Breast epithelium (tissue), 4 donors: ENCODE measurements around the gene FCAR. TPM values are rescaled to one million over a fixed set of nuclear protein-coding genes. Genes with fewer than 3 reads are reported as not detected.
"Not testable (repeated sequence)": the region's sequence is repeated elsewhere in the genome, so short reads cannot be mapped to it uniquely, and the experiment has no call there.

Experiments
- DNase-seq, 2 donors: peaks; one replicate each; pipeline ENCODE4 v3.0.0-alpha.2; 2019; ENCODE audit warnings: low spot score in 2 of 2
- H3K27ac ChIP-seq, 2 donors: fragments of 200-600 bp; sonication (generic) in 1 of 2; one replicate each; pipeline ENCODE4 v1.5.1; 2016 to 2019; ENCODE audit warnings: mild to moderate bottlenecking in 1 of 2
- H3K27me3 ChIP-seq, 2 donors: fragments of 200-600 bp; sonication (generic) in 1 of 2; one replicate each; pipeline versions ENCODE4 v1.5.1 to v1.6.0; 2017 to 2019; ENCODE audit warnings: control low read depth in 1 of 2, mild to moderate bottlenecking in 1 of 2
- H3K36me3 ChIP-seq: fragments of 200-600 bp; one replicate; pipeline ENCODE4 v1.5.1; 2019
- H3K4me1 ChIP-seq, 2 donors: fragments of 200-600 bp; sonication (generic); one replicate each; pipeline ENCODE4 v1.5.1; 2016 to 2019; ENCODE audit warnings: control low read depth in 1 of 2
- H3K4me3 ChIP-seq, 3 donors: fragments of 200-600 bp; sonication (generic); 1 replicate in 2 of 3; 2 replicates in 1 of 3; pipeline ENCODE4 v1.5.1; 2016 to 2019; ENCODE audit warnings: mild to moderate bottlenecking in 3 of 3, moderate library complexity in 2 of 3
- H3K9me3 ChIP-seq, 2 donors: fragments of 200-600 bp; sonication (generic) in 1 of 2; one replicate each; pipeline ENCODE4 v1.5.1; 2016 to 2019; ENCODE audit warnings: control low read depth in 1 of 2
- CTCF ChIP-seq, 3 donors: fragments of 450-650 bp; IDR thresholded peaks; one replicate each; pipeline ENCODE4 v1.5.1; 2016 to 2017; ENCODE audit warnings: antibody characterized with exemption in 3 of 3, mild to moderate bottlenecking in 3 of 3, moderate library complexity in 3 of 3
- POLR2A ChIP-seq: fragments of 450-650 bp; IDR thresholded peaks from one replicate; pipeline ENCODE4 v1.6.1; 2016; ENCODE audit warnings: antibody characterized with exemption, mild to moderate bottlenecking, moderate library complexity
- POLR2AphosphoS5 ChIP-seq, 3 donors: sonication (generic); formaldehyde crosslinking; IDR thresholded peaks; one replicate each; pipeline ENCODE4 v1.6.1; 2017; ENCODE audit warnings: antibody characterized with exemption in 3 of 3
- intact Hi-C: fragments of 100-400 bp; cut with DNase I; formaldehyde crosslinking; loops from one replicate; pipeline ENCODE4 v1.15.1; 2023; ENCODE audit warnings: low total_unique reads
- total RNA-seq, 3 donors: library from RNA; depleted of rRNA; stranded (reverse); fragments of >200 nt; gene quantifications; one replicate each; pipeline ENCODE4 v1.1.0, GENCODE V29; 2016

The FCAR gene
- total RNA-seq, 3 donors from 2014 or later = 0.66 to 2.4 (median 1.3) TPM

GRCh38 chr19:54888239-54888638, 14.2 kb downstream of the FCAR start:
- no peak overlapping the region for H3K27ac ChIP-seq
- no peaks in the 10 kb centered on the region for H3K36me3 ChIP-seq
- intact Hi-C loops = no loop called here
- TF ChIP-seq CTCF (IDR thresholded peaks at IDR 0.05) (no peak), POLR2AphosphoS5 (IDR thresholded peaks at IDR 0.05) (no peak), POLR2A (no peak)
- H3K27me3 ChIP-seq = peaks cover 0 to 10% of the 10 kb centered on the region in 2 donors
- H3K9me3 ChIP-seq = no peaks in the 10 kb centered on the region
- no peaks in the 10 kb centered on the region for H3K4me1 ChIP-seq
- H3K4me3 ChIP-seq = no peak overlapping the region
- no peak for DNase-seq

GRCh38 chr19:54889566-54889965, 15.5 kb downstream of the FCAR start:
- Histone ChIP-seq H3K27me3 (no peaks in the 10 kb centered on the region), H3K4me3 (no peak overlapping the region), H3K9me3 (no peaks in the 10 kb centered on the region), H3K4me1 (no peaks in the 10 kb centered on the region), H3K27ac (no peak overlapping the region), H3K36me3 (no peaks in the 10 kb centered on the region)
- TF ChIP-seq POLR2A (no peak), POLR2AphosphoS5 (IDR thresholded peaks at IDR 0.05) (no peak), CTCF (IDR thresholded peaks at IDR 0.05) (no peak)
- intact Hi-C loops = no loop called here
- DNase-seq = no peak

GRCh38 chr19:54893406-54893805, 19.4 kb downstream of the FCAR start:
- DNase-seq = no peak
- TF ChIP-seq POLR2AphosphoS5 (IDR thresholded peaks at IDR 0.05) (no peak), POLR2A (no peak), CTCF (IDR thresholded peaks at IDR 0.05) (no peak)
- no peaks in the 10 kb centered on the region for H3K9me3 ChIP-seq
- H3K27ac ChIP-seq = no peak overlapping the region
- intact Hi-C loops = no loop called here
- no peaks in the 10 kb centered on the region for H3K36me3 ChIP-seq
- no peaks in the 10 kb centered on the region for H3K4me1 ChIP-seq
- no peaks in the 10 kb centered on the region for H3K27me3 ChIP-seq
- H3K4me3 ChIP-seq = no peak overlapping the region

- H3K36me3 ChIP-seq, H3K4me1 ChIP-seq, H3K9me3 ChIP-seq, DNase-seq, H3K27ac ChIP-seq, intact Hi-C loops, H3K27me3 ChIP-seq, H3K4me3 ChIP-seq: not testable (repeated sequence)
Measured at GRCh38 chr19:54894106-54894505, 20.1 kb downstream of the FCAR start.

- H3K36me3 ChIP-seq = no peaks in the 10 kb centered on the region
- H3K9me3 ChIP-seq = no peaks in the 10 kb centered on the region
- no peaks in the 10 kb centered on the region for H3K27me3 ChIP-seq
- H3K27ac ChIP-seq = no peak overlapping the region
- DNase-seq = no peak
- TF ChIP-seq POLR2AphosphoS5 (IDR thresholded peaks at IDR 0.05) (no peak), POLR2A (no peak), CTCF (IDR thresholded peaks at IDR 0.05) (no peak)
- no peaks in the 10 kb centered on the region for H3K4me1 ChIP-seq
- intact Hi-C loops = no loop called here
- H3K4me3 ChIP-seq = no peak overlapping the region
Measured at GRCh38 chr19:54896036-54896435, 22.0 kb downstream of the FCAR start.

GRCh38 chr19:54898685-54899084, 24.6 kb downstream of the FCAR start:
- DNase-seq, H3K4me1 ChIP-seq, H3K4me3 ChIP-seq, H3K27ac ChIP-seq, H3K9me3 ChIP-seq, H3K36me3 ChIP-seq, H3K27me3 ChIP-seq, intact Hi-C loops: not testable (repeated sequence)

- H3K4me1 ChIP-seq, H3K9me3 ChIP-seq, H3K36me3 ChIP-seq, H3K27me3 ChIP-seq, H3K4me3 ChIP-seq, H3K27ac ChIP-seq, intact Hi-C loops, DNase-seq: not testable (repeated sequence)
Measured at GRCh38 chr19:54899646-54900045, 25.6 kb downstream of the FCAR start.

GRCh38 chr19:54901153-54901552, 27.1 kb downstream of the FCAR start:
- H3K27ac ChIP-seq, H3K4me3 ChIP-seq, intact Hi-C loops, H3K36me3 ChIP-seq, H3K4me1 ChIP-seq, H3K9me3 ChIP-seq, H3K27me3 ChIP-seq, DNase-seq: not testable (repeated sequence)
